Upper lobe of left lung (tissue), 6 donors: ENCODE data around the gene TSPAN7. TPM values are rescaled to one million over a fixed set of nuclear protein-coding genes. Genes with fewer than 3 reads are reported as not detected.

Source experiments
- ATAC-seq, 2 donors: fragments of 200-7000 bp; cut with Tn5 transposase; one replicate each; pipeline ENCODE4 v1.9.1; 2022; ENCODE audit warnings: mild to moderate bottlenecking in 2 of 2, moderate library complexity in 2 of 2; ENCODE audit not compliant: low FRiP score in 2 of 2
- DNase-seq, 2 donors: peaks; one replicate each; pipeline ENCODE4 v3.0.0-alpha.2; 2019 to 2020
- H3K27ac ChIP-seq, 4 donors: fragments of 200-600 bp; sonication (generic); one replicate each; pipeline ENCODE4 v1.5.1; 2016 to 2019
- H3K27me3 ChIP-seq, 4 donors: fragments of 200-600 bp; sonication (generic); one replicate each; pipeline ENCODE4 v1.5.1; 2017 to 2019
- H3K36me3 ChIP-seq, 4 donors: fragments of 200-600 bp; sonication (generic); one replicate each; pipeline ENCODE4 v1.5.1; 2016 to 2019
- H3K4me1 ChIP-seq, 4 donors: fragments of 200-600 bp; sonication (generic); one replicate each; pipeline ENCODE4 v1.5.1; 2018 to 2019
- H3K4me3 ChIP-seq, 4 donors: fragments of 200-600 bp; sonication (generic); one replicate each; pipeline ENCODE4 v1.5.1; 2017 to 2019; ENCODE audit warnings: mild to moderate bottlenecking in 2 of 4, moderate library complexity in 1 of 4
- H3K9me3 ChIP-seq, 4 donors: fragments of 200-600 bp; sonication (generic); one replicate each; pipeline ENCODE4 v1.5.1; 2018 to 2019
- EP300 ChIP-seq, 4 donors: sonication (generic); formaldehyde crosslinking; IDR thresholded peaks; one replicate each; pipeline ENCODE4 v1.5.1; 2017; ENCODE audit warnings: antibody characterized with exemption in 4 of 4, control low read depth in 2 of 4
- POLR2A ChIP-seq, 4 donors: fragments of 450-650 bp; IDR thresholded peaks; one replicate each; pipeline ENCODE4 v1.5.1; 2016 to 2017; ENCODE audit warnings: antibody characterized with exemption in 4 of 4, mild to moderate bottlenecking in 2 of 4
- POLR2AphosphoS5 ChIP-seq, 2 donors: sonication (generic); formaldehyde crosslinking; IDR thresholded peaks; one replicate each; pipeline ENCODE4 v1.5.1; 2017; ENCODE audit warnings: antibody characterized with exemption in 2 of 2
- WGBS, 2 donors: methylation state at CpG; one replicate each; pipeline ENCODE4 v1.1.5; 2017 to 2018; 5-methylcytosine and 5-hydroxymethylcytosine counted together
- total RNA-seq, 6 donors: library from RNA; depleted of rRNA in 4 of 6; stranded (reverse); fragments of >200 nt in 4 of 6; gene quantifications; one replicate each; pipeline versions ENCODE4 v1.1.0 to v1.2.1, GENCODE V29; 2016 to 2021
- TF ChIP-seq, protein P1 (sequence below), 6 experiments: fragments of 450-650 bp in 4 of 6; fragments of 200-600 bp in 2 of 6; sonication (generic) in 2 of 6; IDR thresholded peaks; one replicate each; pipeline ENCODE4 v1.5.1; 2016 to 2019; ENCODE audit warnings: antibody characterized with exemption in 6 of 6
- donor health status: DM: no; HTN: no; CAD: no; lungs with moderate emphysema.
- donor health status: DM: no; HTN: yes; CAD: no; lungs with severe emphysema.

The TSPAN7 gene
- total RNA-seq, 6 donors from 2014 or later: 7.3 to 65.0 (median 49.4) TPM

DNA sequence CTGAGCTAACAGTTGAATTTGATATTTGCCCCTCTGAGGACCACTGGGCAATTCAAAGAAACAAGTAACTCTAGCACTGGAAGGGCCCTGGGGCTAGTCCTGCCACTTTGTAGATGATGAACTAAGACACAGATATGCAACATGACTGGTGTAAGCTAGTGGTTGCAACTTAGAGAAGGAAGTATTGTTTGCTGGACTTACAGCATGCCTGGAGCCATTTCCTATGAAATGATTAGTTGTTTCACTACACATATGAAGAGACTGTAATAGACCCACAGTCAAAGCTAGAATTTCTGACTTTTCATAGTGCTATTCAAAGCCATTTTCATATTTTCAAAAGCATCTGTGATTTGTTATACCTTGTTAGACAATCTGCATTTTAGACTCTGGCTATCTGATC is 96.2 kb downstream of the TSPAN7 start:
- Histone ChIP-seq H3K36me3 (no peaks in the 10 kb centered on the region), H3K4me3 (no peak overlapping the region), H3K9me3 (no peaks in the 10 kb centered on the region), H3K27me3 (no peaks in the 10 kb centered on the region), H3K4me1 (no peaks in the 10 kb centered on the region), H3K27ac (no peak overlapping the region)
- DNase-seq: no peak
- TF ChIP-seq EP300 (IDR thresholded peaks at IDR 0.05) (no peak), POLR2AphosphoS5 (IDR thresholded peaks at IDR 0.05) (no peak), POLR2A (IDR thresholded peaks at IDR 0.05) (no peak)
- TF ChIP-seq, protein P1, sequence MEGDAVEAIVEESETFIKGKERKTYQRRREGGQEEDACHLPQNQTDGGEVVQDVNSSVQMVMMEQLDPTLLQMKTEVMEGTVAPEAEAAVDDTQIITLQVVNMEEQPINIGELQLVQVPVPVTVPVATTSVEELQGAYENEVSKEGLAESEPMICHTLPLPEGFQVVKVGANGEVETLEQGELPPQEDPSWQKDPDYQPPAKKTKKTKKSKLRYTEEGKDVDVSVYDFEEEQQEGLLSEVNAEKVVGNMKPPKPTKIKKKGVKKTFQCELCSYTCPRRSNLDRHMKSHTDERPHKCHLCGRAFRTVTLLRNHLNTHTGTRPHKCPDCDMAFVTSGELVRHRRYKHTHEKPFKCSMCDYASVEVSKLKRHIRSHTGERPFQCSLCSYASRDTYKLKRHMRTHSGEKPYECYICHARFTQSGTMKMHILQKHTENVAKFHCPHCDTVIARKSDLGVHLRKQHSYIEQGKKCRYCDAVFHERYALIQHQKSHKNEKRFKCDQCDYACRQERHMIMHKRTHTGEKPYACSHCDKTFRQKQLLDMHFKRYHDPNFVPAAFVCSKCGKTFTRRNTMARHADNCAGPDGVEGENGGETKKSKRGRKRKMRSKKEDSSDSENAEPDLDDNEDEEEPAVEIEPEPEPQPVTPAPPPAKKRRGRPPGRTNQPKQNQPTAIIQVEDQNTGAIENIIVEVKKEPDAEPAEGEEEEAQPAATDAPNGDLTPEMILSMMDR (IDR thresholded peaks at IDR 0.05): no peak
- no peak for ATAC-seq

DNA sequence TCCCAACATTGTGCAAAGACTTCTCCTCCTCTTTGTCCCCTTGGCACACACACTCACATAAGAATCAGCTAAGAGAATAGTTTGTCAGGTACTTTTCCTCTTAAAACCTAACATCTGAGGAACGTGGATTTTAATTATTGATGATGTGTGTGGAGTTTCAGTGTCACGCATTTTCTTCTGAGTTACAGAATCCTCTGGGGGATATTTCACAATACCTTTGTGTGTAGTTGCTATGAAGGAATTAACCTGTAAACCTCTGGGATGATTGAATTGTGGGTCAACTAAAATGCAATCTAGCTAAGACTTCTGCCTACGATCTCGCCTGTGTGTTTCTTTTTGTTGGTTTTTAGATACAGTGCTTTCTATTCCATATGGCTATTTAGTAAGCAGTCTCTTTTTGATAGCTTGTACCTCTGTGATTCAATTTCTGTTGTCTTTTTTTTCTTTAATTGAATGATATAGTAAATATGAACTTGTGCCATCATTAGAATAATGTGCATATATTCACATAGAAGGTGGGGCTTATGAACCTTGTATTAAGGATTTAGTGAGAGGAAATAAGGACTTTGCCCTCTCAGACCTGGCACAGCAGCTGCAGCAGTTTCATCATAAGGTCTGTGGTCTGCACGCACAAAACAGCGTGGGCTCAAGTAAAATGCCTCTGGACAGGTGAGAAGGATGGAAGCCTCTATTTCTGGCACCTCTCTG is 99.2 kb downstream of the TSPAN7 start:
- Histone ChIP-seq H3K36me3 (no peaks in the 10 kb centered on the region), H3K27me3 (no peaks in the 10 kb centered on the region), H3K4me1 (no peaks in the 10 kb centered on the region), H3K27ac (no peak overlapping the region), H3K4me3 (no peak overlapping the region), H3K9me3 (no peaks in the 10 kb centered on the region)
- WGBS, 2 donors: 64 to 81% methylated on average over 6 of the region's 6 CpGs
- DNase-seq: no peak
- TF ChIP-seq POLR2AphosphoS5 (IDR thresholded peaks at IDR 0.05) (no peak), EP300 (IDR thresholded peaks at IDR 0.05) (no peak), POLR2A (IDR thresholded peaks at IDR 0.05) (no peak)
- TF ChIP-seq, protein P1 (IDR thresholded peaks at IDR 0.05): no peak
- no peak for ATAC-seq

DNA sequence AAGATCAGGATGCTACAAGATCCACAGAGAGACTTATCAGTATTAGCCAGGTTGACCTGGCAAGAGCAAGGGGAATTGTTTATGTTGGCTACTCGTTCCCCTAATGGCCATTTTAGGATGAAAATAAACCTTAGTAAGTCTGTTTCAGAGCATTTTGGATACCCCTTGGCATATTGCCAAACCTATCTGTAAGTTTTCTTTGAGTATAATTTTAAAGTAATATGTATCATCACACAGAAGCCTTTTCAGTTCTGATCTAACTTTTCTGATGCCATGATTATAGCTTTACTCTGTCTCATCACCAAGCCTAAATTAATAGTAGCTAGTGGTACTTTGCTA is 99.7 kb downstream of the TSPAN7 start:
- TF ChIP-seq EP300 (IDR thresholded peaks at IDR 0.05): no peak
- TF ChIP-seq, protein P1 (IDR thresholded peaks at IDR 0.05): no peak
- TF ChIP-seq POLR2AphosphoS5 (IDR thresholded peaks at IDR 0.05): no peak
- no peak for TF ChIP-seq POLR2A (IDR thresholded peaks at IDR 0.05)
- Histone ChIP-seq H3K4me1 (no peaks in the 10 kb centered on the region), H3K4me3 (no peak overlapping the region), H3K9me3 (no peaks in the 10 kb centered on the region), H3K27me3 (no peaks in the 10 kb centered on the region), H3K27ac (no peak overlapping the region), H3K36me3 (no peaks in the 10 kb centered on the region)
- no peak for ATAC-seq
- DNase-seq: no peak
- WGBS, 2 donors: 17 to 56% methylated on average over 1 of the region's 1 CpG

DNA sequence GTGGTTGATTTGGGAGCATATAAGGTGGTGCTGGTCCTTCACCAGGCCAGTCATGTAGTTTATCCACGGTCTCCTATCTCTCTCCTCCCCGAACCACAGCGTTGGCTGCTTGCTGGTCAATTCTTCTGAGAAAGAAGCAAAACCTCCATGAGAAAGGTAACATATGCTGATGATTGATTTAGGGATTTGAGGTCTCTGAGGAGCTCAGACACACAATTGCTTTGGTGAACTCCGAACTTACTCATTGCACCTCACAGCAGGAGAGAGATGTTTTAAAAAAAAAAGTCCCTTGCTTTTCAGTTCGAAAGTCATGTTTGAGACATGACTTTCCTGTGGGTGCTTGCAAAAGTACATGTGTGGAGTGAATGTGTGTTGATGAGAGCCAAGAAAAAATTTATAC is 100.2 kb downstream of the TSPAN7 start:
- H3K36me3 ChIP-seq: no peaks in the 10 kb centered on the region
- TF ChIP-seq, protein P1 (IDR thresholded peaks at IDR 0.05): no peak
- TF ChIP-seq POLR2AphosphoS5 (IDR thresholded peaks at IDR 0.05) (no peak), EP300 (IDR thresholded peaks at IDR 0.05) (no peak), POLR2A (IDR thresholded peaks at IDR 0.05) (no peak)
- H3K4me3 ChIP-seq: no peak overlapping the region
- 70 to 92% methylated on average over 5 of the region's 5 CpGs for WGBS, 2 donors
- DNase-seq (no peak), ATAC-seq (no peak)
- no peaks in the 10 kb centered on the region for H3K27me3 ChIP-seq
- no peaks in the 10 kb centered on the region for H3K4me1 ChIP-seq
- H3K9me3 ChIP-seq: no peaks in the 10 kb centered on the region
- H3K27ac ChIP-seq: no peak overlapping the region

DNA sequence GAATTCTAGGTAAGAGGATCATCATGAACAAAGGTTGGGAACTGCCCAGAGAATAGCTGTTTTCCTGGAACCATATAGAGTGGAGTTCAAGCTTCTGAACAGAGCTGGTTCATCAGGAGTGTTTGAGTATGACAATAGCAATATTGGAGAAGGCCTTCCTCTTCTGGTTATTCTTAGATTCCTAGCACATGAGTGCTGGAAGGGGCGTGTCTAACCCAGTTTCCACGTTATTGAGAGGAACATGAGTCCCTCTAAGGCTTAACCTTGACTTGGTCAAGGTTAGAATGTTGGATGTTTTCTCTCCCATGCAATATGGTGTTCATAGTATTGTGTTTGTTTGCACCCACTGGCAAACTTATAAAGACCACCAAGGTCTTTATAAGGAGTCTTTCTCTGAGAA is 101.3 kb downstream of the TSPAN7 start:
- no peak for TF ChIP-seq EP300 (IDR thresholded peaks at IDR 0.05)
- TF ChIP-seq POLR2A (IDR thresholded peaks at IDR 0.05): no peak
- no peak overlapping the region for H3K27ac ChIP-seq
- ATAC-seq (no peak), DNase-seq (no peak)
- no peak overlapping the region for H3K4me3 ChIP-seq
- H3K9me3 ChIP-seq: no peaks in the 10 kb centered on the region
- 30 to 52% methylated on average over 2 of the region's 2 CpGs for WGBS, 2 donors
- no peaks in the 10 kb centered on the region for H3K36me3 ChIP-seq
- no peaks in the 10 kb centered on the region for H3K4me1 ChIP-seq
- H3K27me3 ChIP-seq: no peaks in the 10 kb centered on the region
